Astrocyte (in vitro differentiated cells and primary cell): ENCODE measurements around the gene IL34.

Experiments
- CTCF ChIP-seq: IDR thresholded peaks from 2 replicates; pipeline ENCODE4 v1.5.1; 2011; ENCODE audit warnings: low read depth, mild to moderate bottlenecking, inconsistent platforms, low read length, moderate library complexity; ENCODE audit not compliant: insufficient read depth
- EZH2 ChIP-seq: IDR thresholded peaks from 2 replicates; pipeline ENCODE4 v1.6.1; 2012; ENCODE audit warnings: mild to moderate bottlenecking, low read length, inconsistent platforms; ENCODE audit not compliant: insufficient read depth

DNA sequence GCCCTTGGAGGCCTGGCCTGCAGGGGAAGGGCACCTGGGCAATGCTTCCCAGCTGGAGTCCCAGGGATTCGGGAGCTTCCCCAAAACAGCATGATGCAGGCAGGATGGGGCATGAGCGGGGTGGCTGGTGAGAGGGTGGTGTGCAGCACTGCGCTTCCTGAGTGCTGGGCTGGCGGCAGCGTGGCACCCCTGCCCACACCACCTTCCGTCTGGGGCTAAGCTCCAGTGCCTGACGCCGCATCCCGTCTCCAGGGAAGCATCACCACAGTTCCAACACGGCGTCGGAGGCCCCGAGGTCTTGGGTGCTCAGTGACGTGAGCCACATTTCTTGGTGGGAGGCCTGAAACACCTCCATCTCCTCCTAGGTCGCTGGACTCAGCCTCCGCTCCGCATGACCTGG, 53.3 kb downstream of the IL34 start:
- TF ChIP-seq CTCF = no peak
- TF ChIP-seq EZH2 = no peak
